WTC11 (cell line): ENCODE results near the gene CD48. TPM values are rescaled to one million over a fixed set of nuclear protein-coding genes. Genes with fewer than 3 reads are reported as not detected.

Experiments
- ATAC-seq: fragments of 200-7000 bp; cut with Tn5 transposase; 2 replicates; pipeline ENCODE4 v1.10.0; 2021; ENCODE audit warnings: mild to moderate bottlenecking, moderate library complexity
- CTCF ChIA-PET: fragments of 300-600 bp; sonication (Branson Sonifier 250); formaldehyde crosslinking; loops from one replicate; lab custom pipeline; 2021; ENCODE audit warnings: antibody characterized with exemption; lab: Charles Lee
- POLR2A ChIA-PET: fragments of 350-600 bp; sonication (Branson Sonifier 250); formaldehyde crosslinking; loops from one replicate; lab custom pipeline; 2021; ENCODE audit warnings: antibody characterized with exemption; lab: Charles Lee
- DNase-seq: peaks from one replicate; pipeline ENCODE4 v3.0.0; 2021; ENCODE audit warnings: low spot score
- H3K27ac Mint-ChIP-seq: 2 replicates; pipeline ENCODE4 v1.8.0; 2021; ENCODE audit warnings: mixed read lengths
- H3K27me3 Mint-ChIP-seq: 2 replicates; pipeline ENCODE4 v1.8.0; 2021; ENCODE audit warnings: low read depth, mild to moderate bottlenecking, moderate library complexity, mixed read lengths
- H3K36me3 Mint-ChIP-seq: 2 replicates; pipeline ENCODE4 v1.8.0; 2021; ENCODE audit warnings: mixed read lengths
- H3K4me1 Mint-ChIP-seq: 2 replicates; pipeline ENCODE4 v1.8.0; 2022; ENCODE audit warnings: mixed read lengths
- H3K4me3 Mint-ChIP-seq: 2 replicates; pipeline ENCODE4 v1.8.0; 2021; ENCODE audit warnings: mild to moderate bottlenecking, moderate library complexity, mixed read lengths
- H3K9me3 Mint-ChIP-seq: 2 replicates; pipeline ENCODE4 v1.8.0; 2021; ENCODE audit warnings: mixed read lengths
- AFF4 ChIP-seq: sonication (generic); formaldehyde crosslinking; IDR thresholded peaks from 2 replicates; pipeline ENCODE4 v1.8.1; 2023; ENCODE audit warnings: mild to moderate bottlenecking, missing genetic modification reagents, borderline replicate concordance
- ARID4B ChIP-seq: sonication (generic); formaldehyde crosslinking; IDR thresholded peaks from 2 replicates; pipeline ENCODE4 v1.8.0; 2023; ENCODE audit warnings: missing genetic modification reagents, mild to moderate bottlenecking, borderline replicate concordance
- ATF2 ChIP-seq: sonication (generic); formaldehyde crosslinking; IDR thresholded peaks from 2 replicates; pipeline ENCODE4 v1.8.1; 2022; ENCODE audit warnings: low read depth, missing genetic modification reagents, borderline replicate concordance
- CREM ChIP-seq: sonication (generic); formaldehyde crosslinking; IDR thresholded peaks from 2 replicates; pipeline ENCODE4 v1.8.1; 2022; ENCODE audit warnings: mild to moderate bottlenecking, missing genetic modification reagents, moderate library complexity
- ELF4 ChIP-seq: sonication (generic); formaldehyde crosslinking; IDR thresholded peaks from 2 replicates; pipeline ENCODE4 v1.8.1; 2022; ENCODE audit warnings: low read depth, mild to moderate bottlenecking, moderate library complexity, missing genetic modification reagents
- HMGXB4 ChIP-seq: sonication (generic); formaldehyde crosslinking; IDR thresholded peaks from 2 replicates; pipeline ENCODE4 v1.8.1; 2023; ENCODE audit warnings: mild to moderate bottlenecking, moderate library complexity, missing genetic modification reagents
- IRF2 ChIP-seq: sonication (generic); formaldehyde crosslinking; IDR thresholded peaks from 2 replicates; pipeline ENCODE4 v1.8.0; 2022; ENCODE audit warnings: low read depth, missing genetic modification reagents, borderline replicate concordance
- OVOL2 ChIP-seq: fragments of 250-450 bp; sonication (Bioruptor Pico); IDR thresholded peaks from 2 replicates; pipeline ENCODE4 v1.9.0; 2021; ENCODE audit warnings: mild to moderate bottlenecking, borderline replicate concordance
- PRRX2 ChIP-seq: fragments of 250-450 bp; sonication (Bioruptor Pico); IDR thresholded peaks from 2 replicates; pipeline ENCODE4 v1.8.0; 2021; ENCODE audit warnings: mild to moderate bottlenecking
- SOX15 ChIP-seq: fragments of 250-450 bp; sonication (Bioruptor Pico); IDR thresholded peaks from 2 replicates; pipeline ENCODE4 v1.9.0; 2021; ENCODE audit warnings: mild to moderate bottlenecking
- TCF7 ChIP-seq: sonication (generic); formaldehyde crosslinking; IDR thresholded peaks from 2 replicates; pipeline ENCODE4 v1.8.0; 2022; ENCODE audit warnings: mild to moderate bottlenecking, low read depth, missing genetic modification reagents, moderate library complexity
- TEAD4 ChIP-seq: sonication (generic); formaldehyde crosslinking; IDR thresholded peaks from 2 replicates; pipeline ENCODE4 v1.8.0; 2022; ENCODE audit warnings: mild to moderate bottlenecking, missing genetic modification reagents
- USF2 ChIP-seq: sonication (generic); formaldehyde crosslinking; IDR thresholded peaks from 2 replicates; pipeline ENCODE4 v1.8.1; 2023; ENCODE audit warnings: mild to moderate bottlenecking, missing genetic modification reagents, moderate library complexity
- ZBTB43 ChIP-seq: sonication (generic); formaldehyde crosslinking; IDR thresholded peaks from 2 replicates; pipeline ENCODE4 v1.8.1; 2023; ENCODE audit warnings: mild to moderate bottlenecking, missing genetic modification reagents
- ZNF263 ChIP-seq: sonication (generic); formaldehyde crosslinking; IDR thresholded peaks from 2 replicates; pipeline ENCODE4 v1.8.1; 2022; ENCODE audit warnings: low read depth, mild to moderate bottlenecking, moderate library complexity, missing genetic modification reagents
- total RNA-seq: library from RNA; stranded (reverse); gene quantifications from 3 replicates; pipeline ENCODE4 v1.2.3, GENCODE V29; 2021
- TF ChIP-seq, protein P1 (sequence below): sonication (generic); formaldehyde crosslinking; IDR thresholded peaks from 2 replicates; pipeline ENCODE4 v1.8.1; 2023; ENCODE audit warnings: mild to moderate bottlenecking, missing genetic modification reagents, moderate library complexity
- TF ChIP-seq, protein P2 (sequence below): sonication (generic); formaldehyde crosslinking; IDR thresholded peaks from 2 replicates; pipeline ENCODE4 v1.8.0; 2022; ENCODE audit warnings: missing genetic modification reagents

Gene CD48
- total RNA-seq, 1 experiment from 2014 or later = 0.66 TPM

DNA sequence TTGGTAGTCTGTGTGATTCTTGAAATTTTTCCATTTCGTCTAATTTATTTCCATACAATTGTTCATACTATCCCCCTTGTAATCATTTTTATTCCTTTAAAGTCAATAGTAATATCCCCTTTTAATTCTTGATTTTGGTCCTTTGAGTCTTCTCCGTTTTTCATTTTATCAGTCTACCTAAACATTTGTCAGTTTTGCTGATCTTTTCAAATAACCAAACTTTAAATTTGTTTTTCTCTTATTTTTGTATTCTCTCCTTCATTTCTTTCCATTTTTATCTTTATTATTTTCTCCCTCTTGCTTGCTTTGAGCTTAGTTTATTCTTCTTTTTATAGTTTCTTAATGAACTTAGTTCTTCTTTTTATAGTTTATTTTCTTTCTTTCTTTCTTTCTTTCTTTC, 43.7 kb downstream of the CD48 start:
- DNase-seq = no peak
- no peak overlapping the region for H3K27ac Mint-ChIP-seq
- TF ChIP-seq, protein P1, sequence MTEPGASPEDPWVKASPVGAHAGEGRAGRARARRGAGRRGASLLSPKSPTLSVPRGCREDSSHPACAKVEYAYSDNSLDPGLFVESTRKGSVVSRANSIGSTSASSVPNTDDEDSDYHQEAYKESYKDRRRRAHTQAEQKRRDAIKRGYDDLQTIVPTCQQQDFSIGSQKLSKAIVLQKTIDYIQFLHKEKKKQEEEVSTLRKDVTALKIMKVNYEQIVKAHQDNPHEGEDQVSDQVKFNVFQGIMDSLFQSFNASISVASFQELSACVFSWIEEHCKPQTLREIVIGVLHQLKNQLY (CRISPR knock-in tag) = no peak
- TF ChIP-seq TEAD4 (CRISPR knock-in tag) = no peak
- TF ChIP-seq SOX15 = no peak
- no peak for TF ChIP-seq AFF4
- H3K36me3 Mint-ChIP-seq = peaks cover 38% of the 10 kb centered on the region
- no peaks in the 10 kb centered on the region for H3K27me3 Mint-ChIP-seq
- ChIA-PET POLR2A (no interaction called here), CTCF (no interaction called here)
- H3K4me1 Mint-ChIP-seq = peaks cover 37% of the 10 kb centered on the region
- no peak for ATAC-seq
- H3K9me3 Mint-ChIP-seq = peaks cover 45% of the 10 kb centered on the region
- no peak overlapping the region for H3K4me3 Mint-ChIP-seq

GRCh38 chr1:160666079-160666442, 45.6 kb downstream of the CD48 start:
- POLR2A ChIA-PET = no interaction called here
- Mint-ChIP-seq H3K4me1 (peaks cover 41% of the 10 kb centered on the region), H3K4me3 (no peak overlapping the region), H3K9me3 (peaks cover 43% of the 10 kb centered on the region), H3K27me3 (no peaks in the 10 kb centered on the region), H3K27ac (peak overlapping the region; percentile 96), H3K36me3 (peaks cover 37% of the 10 kb centered on the region)
- ATAC-seq = peak; percentile 25
- CTCF ChIA-PET = no interaction called here
- DNase-seq = no peak
- TF ChIP-seq HMGXB4 (CRISPR knock-in tag) (no peak), ZBTB43 (CRISPR knock-in tag) (no peak), ATF2 (CRISPR knock-in tag) (no peak), CREM (CRISPR knock-in tag) (no peak), OVOL2 (CRISPR knock-in tag) (no peak), TEAD4 (CRISPR knock-in tag) (no peak), IRF2 (CRISPR knock-in tag) (no peak), ZNF263 (no peak), USF2 (CRISPR knock-in tag) (no peak), TCF7 (no peak), ELF4 (no peak), PRRX2 (CRISPR knock-in tag) (no peak), ARID4B (CRISPR knock-in tag) (no peak)
- TF ChIP-seq, protein P2, sequence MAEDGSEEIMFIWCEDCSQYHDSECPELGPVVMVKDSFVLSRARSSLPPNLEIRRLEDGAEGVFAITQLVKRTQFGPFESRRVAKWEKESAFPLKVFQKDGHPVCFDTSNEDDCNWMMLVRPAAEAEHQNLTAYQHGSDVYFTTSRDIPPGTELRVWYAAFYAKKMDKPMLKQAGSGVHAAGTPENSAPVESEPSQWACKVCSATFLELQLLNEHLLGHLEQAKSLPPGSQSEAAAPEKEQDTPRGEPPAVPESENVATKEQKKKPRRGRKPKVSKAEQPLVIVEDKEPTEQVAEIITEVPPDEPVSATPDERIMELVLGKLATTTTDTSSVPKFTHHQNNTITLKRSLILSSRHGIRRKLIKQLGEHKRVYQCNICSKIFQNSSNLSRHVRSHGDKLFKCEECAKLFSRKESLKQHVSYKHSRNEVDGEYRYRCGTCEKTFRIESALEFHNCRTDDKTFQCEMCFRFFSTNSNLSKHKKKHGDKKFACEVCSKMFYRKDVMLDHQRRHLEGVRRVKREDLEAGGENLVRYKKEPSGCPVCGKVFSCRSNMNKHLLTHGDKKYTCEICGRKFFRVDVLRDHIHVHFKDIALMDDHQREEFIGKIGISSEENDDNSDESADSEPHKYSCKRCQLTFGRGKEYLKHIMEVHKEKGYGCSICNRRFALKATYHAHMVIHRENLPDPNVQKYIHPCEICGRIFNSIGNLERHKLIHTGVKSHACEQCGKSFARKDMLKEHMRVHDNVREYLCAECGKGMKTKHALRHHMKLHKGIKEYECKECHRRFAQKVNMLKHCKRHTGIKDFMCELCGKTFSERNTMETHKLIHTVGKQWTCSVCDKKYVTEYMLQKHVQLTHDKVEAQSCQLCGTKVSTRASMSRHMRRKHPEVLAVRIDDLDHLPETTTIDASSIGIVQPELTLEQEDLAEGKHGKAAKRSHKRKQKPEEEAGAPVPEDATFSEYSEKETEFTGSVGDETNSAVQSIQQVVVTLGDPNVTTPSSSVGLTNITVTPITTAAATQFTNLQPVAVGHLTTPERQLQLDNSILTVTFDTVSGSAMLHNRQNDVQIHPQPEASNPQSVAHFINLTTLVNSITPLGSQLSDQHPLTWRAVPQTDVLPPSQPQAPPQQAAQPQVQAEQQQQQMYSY (CRISPR knock-in tag) = no peak
